Measurements from ENCODE around the gene PIWIL1. TPM values are rescaled to one million over a fixed set of nuclear protein-coding genes. Genes with fewer than 3 reads are reported as not detected.

PIWIL1 gene
- total RNA-seq, 1 experiment from 2014 or later, result not detected

Other genes starting within 250 kb of the PIWIL1 start
- not detected in 2 replicates for gene FZD10, start 175.4 kb upstream of the PIWIL1 start, total RNA-seq (2014; rRNA removed; shearing (Covaris generic))

Measured in HT1080 (cell line).